Bone marrow (tissue), 2 donors: ENCODE measurements around the gene PDLIM1.

Experiments used
- DNase-seq, 2 donors: peaks; one replicate each; lab custom pipeline; 2025; lab: John Stamatoyannopoulos, UW

PDLIM1 gene, protein sequence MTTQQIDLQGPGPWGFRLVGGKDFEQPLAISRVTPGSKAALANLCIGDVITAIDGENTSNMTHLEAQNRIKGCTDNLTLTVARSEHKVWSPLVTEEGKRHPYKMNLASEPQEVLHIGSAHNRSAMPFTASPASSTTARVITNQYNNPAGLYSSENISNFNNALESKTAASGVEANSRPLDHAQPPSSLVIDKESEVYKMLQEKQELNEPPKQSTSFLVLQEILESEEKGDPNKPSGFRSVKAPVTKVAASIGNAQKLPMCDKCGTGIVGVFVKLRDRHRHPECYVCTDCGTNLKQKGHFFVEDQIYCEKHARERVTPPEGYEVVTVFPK

GRCh38 chr10:95290461-95291364, at the start of gene PDLIM1:
TSS of gene PDLIM1 (minus strand) at chr10:95291003. CDS start at chr10:95290915, 88 bp downstream.
- DNase-seq: peak in 1 of 2 donors; percentile 72

DNA sequence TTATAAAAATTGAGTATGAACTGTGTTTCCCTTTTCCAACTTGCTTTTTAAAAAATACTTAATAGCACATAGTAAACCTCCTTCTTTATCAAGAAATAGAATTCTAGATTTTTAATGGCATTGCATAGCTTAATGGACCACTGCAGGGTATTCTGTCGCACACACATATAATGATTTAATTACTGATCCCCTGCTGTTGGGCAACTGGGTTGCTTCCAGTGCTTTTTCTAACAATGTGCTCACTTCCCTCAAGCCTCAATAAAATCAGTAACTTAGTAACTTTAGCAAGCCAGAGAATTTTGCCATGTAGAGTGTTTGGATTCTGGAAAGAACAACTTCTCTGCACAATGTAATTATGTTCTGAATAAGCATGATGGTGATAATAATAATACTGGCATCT, 49.1 kb upstream of the PDLIM1 start:
- DNase-seq: no peak

DNA sequence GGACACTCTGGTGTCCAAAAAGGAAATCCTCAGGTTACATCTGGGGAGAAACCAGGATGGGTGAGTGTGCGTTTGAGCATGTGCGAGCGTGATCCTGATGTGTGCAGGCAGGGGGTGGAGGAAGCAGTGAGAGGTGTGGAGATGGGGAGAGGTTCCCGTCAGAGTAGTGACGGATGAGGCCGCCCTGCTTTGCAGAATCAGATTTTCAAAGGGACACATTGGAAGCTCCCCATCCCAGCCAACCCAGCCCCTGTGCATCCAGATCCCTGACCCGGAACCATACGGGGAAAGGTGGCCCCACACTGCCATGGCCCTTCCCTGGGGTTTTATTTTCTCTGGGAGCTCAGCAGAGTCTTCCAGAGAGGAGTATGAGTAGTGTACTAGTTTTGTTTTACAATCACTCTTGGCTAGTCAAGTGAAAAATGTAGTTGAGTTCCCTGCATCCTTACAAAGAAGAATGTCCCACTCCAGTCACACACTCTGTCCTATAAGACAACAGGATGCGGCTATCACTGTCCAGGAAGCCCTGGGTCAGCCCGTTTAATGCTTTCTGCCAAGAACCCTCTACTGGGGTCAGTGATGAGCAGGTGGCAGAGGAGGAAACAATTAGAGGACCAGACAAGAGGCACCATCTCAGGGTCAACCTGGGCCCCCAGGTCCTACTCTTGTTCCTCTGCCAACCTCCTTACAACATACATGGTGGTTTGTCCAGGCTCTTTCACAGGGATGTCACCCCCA, 46.8 kb upstream of the PDLIM1 start:
- DNase-seq: no peak

DNA sequence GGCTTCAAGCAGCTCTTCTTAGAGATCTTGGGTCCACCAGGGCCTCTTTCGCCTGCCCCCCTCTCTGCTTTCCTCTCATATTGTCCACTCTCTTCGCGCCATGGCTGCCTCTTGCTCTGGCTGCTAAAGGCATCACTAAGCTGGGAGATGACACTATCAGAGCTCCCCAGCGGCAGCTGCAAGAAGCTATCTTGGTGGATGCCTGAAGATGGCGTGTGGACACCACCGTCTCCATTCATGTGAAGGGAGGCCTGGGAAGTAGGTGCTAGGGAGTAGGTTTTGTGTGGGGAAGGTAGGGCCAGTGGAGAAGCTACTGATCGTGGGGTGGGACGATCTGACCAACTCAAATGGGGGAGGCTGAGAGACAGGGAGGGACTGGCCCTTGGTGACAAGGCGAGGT, 45.9 kb upstream of the PDLIM1 start:
- DNase-seq: no peak

DNA sequence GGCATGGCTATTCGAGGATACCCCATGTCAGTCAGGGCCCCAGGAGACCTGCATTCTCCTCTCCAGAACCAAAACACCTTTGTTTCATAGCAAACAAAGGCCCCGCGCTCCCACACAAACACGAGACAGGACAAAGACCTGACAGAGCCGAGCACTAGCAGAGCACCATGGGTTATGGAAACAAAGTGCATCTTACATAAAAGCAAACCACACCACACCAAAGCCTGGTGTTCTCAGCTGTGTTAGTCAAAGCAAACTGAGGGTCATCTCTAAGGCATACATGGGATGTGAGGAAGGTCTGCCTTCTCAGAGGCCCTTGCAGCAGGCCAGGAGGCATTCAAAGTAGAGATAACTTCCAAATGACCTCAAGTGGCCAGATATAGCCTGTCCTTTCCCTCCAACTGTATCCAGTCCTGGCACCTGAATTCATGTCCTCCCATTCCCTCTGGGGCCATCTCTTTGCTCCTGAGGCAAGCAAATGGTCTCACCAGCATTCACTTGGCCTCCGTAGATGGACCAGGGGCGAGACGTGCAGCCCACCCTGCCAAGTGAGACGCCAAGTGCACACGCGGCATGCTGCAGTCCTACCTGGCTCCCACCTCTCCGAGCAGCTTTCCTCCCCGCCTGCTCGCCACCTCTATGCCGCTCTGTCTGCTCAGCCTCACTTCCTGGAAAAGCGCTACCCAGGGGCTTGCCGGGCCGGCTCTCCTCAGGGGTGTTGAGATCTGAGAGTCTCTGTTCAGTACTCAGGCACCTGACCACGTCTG, 45.3 kb upstream of the PDLIM1 start:
- no peak for DNase-seq

- DNase-seq: no peak
Observed at GRCh38 chr10:95334805-95335144, 44.0 kb upstream of the PDLIM1 start.

DNA sequence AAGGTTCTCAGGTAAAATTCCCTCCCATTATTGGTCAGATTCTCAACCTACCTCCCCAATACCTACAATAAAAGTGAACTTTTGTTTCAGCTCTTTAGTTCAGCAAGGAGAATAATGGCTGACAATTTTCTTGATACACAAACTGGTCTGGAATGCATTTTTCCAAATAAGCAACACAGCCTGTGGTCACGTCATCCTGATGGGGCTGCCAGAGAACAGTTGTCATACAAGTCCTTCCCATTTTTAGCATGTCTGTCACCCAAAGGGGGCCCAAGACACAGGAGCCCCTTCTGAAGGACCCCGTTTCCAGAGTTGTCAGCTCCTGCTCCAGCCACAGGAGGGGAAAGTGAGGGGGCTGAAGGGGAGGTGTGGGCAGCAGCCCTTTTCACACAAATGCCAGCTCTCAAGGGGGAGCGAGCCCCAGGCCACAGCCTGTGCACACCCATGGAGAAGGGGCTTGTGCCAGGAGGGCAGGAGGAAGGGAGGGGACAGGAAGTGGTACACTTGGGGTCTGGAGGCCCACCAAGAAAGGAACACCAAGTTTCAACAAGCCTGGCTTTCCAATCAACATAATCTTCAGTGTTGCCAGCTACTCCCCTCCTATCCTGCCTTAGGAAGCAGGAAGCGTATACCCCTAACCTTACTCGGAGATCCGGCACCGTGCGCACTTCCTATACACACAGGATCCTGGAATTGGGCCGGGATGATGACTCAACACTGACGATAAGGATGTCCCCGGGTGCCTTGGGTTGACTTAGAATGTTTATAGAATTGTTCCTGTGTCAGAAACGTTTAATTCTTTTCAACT, 43.4 kb upstream of the PDLIM1 start:
- DNase-seq: no peak

- DNase-seq: no peak
Observed at GRCh38 chr10:95332666-95333249, 42.0 kb upstream of the PDLIM1 start.

- DNase-seq: no peak
Observed at GRCh38 chr10:95331596-95332130, 40.9 kb upstream of the PDLIM1 start.

DNA sequence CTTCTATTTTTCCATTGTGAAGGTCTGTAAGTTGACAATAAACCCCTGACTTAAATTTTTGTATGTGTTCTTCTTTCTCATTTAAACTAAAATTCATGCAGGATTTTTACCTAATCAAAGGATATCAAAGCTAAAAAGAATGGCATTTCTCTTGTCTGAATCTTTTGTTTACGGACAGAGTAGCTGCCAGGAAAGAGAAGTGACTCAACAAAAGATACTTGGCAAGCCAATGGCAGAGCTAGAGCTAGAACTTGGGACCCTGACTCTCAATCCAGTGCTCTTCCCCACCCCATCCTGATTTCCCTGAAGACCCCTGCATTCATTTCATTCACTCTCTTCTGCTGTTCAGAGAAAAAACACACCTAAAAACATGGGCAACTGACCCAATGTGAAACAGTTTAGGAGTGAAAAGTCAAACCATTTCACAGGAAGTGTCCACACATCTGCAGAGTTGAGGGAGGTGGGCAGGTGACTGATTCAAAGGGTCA, 40.2 kb upstream of the PDLIM1 start:
- DNase-seq: no peak

DNA sequence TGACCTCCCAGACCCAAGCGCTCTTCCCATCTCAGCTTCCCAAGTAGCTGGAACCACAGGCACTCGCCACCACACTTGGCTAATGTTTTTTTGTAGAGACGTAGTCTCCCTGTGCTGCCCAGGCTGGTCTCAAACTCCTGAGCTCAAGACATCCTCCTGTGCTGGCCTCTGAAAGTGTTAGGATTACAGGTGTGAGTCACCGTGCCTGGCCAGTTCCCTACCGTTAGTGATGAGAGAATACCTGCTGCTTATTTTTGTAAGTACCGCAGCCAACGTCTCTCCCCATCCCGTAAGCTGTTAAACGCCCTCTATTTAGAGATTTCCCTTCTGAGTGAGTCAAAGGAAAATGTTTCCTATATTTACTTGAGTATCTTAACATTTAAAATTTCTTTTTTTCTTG, 38.5 kb upstream of the PDLIM1 start:
- DNase-seq: no peak

GRCh38 chr10:95328013-95328412, 37.2 kb upstream of the PDLIM1 start:
- DNase-seq: no peak

DNA sequence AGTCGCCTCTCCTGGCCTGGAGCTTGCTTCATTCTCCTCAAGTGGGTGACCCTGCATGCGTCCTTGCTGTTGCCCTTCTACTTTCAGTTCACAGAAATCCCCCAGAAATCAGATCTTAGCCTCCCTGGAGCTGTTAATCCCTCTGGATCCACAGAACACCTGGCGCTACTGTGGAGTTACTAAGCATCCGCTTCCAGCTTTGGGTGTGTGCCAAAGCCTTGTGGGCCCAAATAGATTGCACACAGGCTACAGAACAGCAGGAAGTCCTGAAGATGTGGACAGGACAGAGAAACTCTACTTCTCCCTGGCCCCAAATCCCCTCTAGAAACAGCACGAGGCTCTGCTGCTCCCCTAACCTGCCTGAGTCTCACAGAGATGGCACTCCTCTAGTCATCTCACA, 36.6 kb upstream of the PDLIM1 start:
- DNase-seq: no peak

- no peak for DNase-seq
Observed at GRCh38 chr10:95326396-95326795, 35.6 kb upstream of the PDLIM1 start.

- DNase-seq: no peak
Observed at GRCh38 chr10:95325863-95326262, 35.1 kb upstream of the PDLIM1 start.

DNA sequence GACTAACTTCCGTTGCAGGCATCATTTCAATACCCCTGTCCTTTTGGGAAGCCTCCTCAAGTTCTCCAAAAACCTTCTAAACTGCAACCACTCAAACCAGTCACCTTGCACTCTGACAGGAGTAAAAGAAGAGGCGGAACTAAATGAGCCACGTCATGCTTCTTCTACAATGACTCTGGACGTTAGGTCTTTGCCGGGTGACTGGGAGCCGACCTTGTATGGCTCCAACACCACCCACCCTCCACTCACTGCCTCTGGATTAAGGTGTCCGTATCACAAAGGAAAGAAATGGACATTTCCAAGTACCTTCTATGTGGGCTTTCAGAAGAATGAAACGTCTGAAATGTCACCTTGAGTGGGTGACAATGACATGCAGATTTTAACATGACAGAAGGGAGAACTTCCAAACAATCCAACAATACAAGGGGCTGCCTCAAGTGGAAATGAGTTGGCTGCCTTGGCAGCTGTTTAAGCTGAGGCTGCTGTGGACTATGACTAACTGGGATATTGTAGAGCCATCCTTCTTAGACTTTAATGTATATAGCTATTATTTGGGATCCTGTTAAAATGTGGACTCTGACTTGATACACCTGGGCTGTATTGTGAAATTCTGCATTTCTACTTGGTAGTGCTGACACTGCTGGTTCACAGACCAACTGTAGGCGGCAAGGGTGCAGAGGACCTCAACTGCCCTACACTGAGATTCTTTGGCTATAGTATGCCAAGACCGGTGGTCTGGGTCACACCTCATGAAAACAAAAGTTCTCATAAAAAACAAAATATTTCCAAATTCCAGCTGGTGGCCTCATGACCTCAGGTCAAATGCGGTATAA, 33.8 kb upstream of the PDLIM1 start:
- no peak for DNase-seq

DNA sequence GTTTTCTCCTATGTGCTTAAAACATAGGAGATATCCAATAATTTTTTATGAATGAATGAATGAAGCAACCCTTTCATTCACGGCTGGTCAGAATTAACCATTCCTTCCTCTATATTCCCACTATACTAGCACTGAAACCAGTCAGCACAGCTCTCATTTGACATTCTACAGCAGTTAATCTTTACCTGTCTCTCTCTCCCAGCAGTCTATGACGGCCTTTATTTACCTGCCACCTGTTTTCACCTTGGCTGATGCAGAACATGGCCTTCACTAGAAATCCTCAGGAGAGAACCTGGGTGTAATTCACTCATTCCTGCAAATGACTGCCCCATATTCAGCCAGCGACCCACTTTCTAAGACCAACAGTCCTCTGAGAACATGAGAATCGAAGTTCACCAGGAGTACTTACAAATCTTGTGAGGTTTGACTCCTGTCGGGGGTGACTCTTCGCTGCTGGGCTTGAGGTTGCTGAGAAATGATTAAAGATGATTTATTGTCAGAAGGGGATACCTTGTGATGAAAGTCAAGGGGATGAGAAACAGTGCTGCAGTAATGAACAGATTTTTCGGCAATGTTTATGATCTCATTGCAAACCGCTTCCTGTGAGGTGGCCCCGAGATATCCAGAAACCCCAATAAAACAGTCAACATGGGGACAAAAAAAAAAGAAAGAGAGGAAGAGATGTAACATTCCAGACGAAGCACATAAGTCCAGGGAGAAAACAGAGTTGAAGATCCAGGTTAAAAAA, 30.9 kb upstream of the PDLIM1 start:
- no peak for DNase-seq

DNA sequence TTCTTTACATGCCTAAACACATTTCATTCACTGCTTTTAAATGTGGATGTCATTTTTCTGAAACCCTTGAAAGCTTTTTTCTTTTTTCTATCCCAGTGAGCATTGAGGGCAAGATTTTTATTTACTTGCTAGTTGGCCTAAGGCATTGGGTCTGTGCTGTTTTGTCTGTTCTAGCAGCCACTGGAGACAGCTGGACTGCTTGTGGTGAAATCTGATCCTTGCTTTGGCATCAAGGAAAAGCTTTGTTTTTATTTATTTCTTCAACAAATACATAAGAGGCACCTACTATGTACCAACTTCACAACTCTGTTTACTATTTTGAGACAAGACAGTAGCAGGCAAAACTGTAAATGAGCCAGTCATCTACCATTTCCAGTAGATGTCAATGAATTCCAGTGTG, 28.4 kb upstream of the PDLIM1 start:
- no peak for DNase-seq

DNA sequence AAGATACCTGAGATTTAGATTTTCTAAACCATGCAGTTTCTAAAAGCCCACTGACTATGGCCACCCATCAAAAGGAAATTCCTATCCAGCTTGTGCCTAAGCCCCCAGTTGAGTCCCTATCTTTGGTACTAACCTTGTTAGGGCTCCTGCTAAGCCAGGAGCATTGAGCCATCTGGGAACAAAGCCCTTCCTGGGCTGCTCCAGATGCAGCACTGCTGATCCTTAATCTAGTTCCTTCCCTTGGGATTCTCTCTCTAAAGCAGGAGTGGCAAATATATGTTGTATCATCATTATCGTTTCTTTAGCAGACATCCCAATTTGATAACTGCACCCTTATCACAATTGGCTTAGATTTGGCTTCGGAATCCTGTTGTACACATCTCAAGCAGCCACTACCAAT, 24.7 kb upstream of the PDLIM1 start:
- no peak for DNase-seq
